HepG2 (cell line): ENCODE data around the gene TADA2A. TPM values are rescaled to one million over a fixed set of nuclear protein-coding genes. Genes with fewer than 3 reads are reported as not detected.

Experiments used
- DMTF1 ChIP-seq: sonication (generic); formaldehyde crosslinking; IDR thresholded peaks from 2 replicates; pipeline ENCODE4 v1.4.0; 2020; ENCODE audit warnings: mild to moderate bottlenecking, missing genetic modification reagents
- DPF2 ChIP-seq: sonication (generic); formaldehyde crosslinking; IDR thresholded peaks from 2 replicates; pipeline ENCODE4 v1.4.0; 2020; ENCODE audit warnings: mild to moderate bottlenecking, low read depth, missing genetic modification reagents, borderline replicate concordance
- ERF ChIP-seq: IDR thresholded peaks from 2 replicates; pipeline ENCODE4 v1.6.1; 2018; ENCODE audit warnings: missing biosample characterization, missing genetic modification reagents
- FOXK2 ChIP-seq: fragments of 450-650 bp; IDR thresholded peaks from 2 replicates; pipeline ENCODE4 v1.6.1; 2016
- HDAC2 ChIP-seq: sonication (generic); formaldehyde crosslinking; IDR thresholded peaks from 2 replicates; pipeline ENCODE4 v1.4.0; 2020; ENCODE audit warnings: missing genetic modification reagents
- JDP2 ChIP-seq: sonication (generic); formaldehyde crosslinking; IDR thresholded peaks from 2 replicates; pipeline ENCODE4 v1.8.1; 2022; ENCODE audit warnings: missing genetic modification reagents, borderline replicate concordance
- MYC ChIP-seq: sonication (generic); formaldehyde crosslinking; IDR thresholded peaks from 2 replicates; pipeline ENCODE4 v1.9.0; 2021; ENCODE audit warnings: missing genetic modification reagents, borderline replicate concordance
- NR0B2 ChIP-seq: sonication (generic); formaldehyde crosslinking; IDR thresholded peaks from 2 replicates; pipeline ENCODE4 v1.4.0; 2020; ENCODE audit warnings: mild to moderate bottlenecking, missing genetic modification reagents
- PRDM15 ChIP-seq: sonication (generic); formaldehyde crosslinking; IDR thresholded peaks from 2 replicates; pipeline ENCODE4 v1.4.0; 2020; ENCODE audit warnings: missing genetic modification reagents
- RBFOX2 ChIP-seq: fragments of 200-400 bp; formaldehyde crosslinking; IDR thresholded peaks from 2 replicates; pipeline ENCODE4 v1.6.1; 2017; ENCODE audit warnings: low read depth, mild to moderate bottlenecking, low read length
- RBM39 ChIP-seq: fragments of 200-400 bp; formaldehyde crosslinking; IDR thresholded peaks from one replicate; pipeline ENCODE4 v1.6.1; 2018; ENCODE audit warnings: antibody characterized with exemption, mild to moderate bottlenecking, low read depth, low read length; ENCODE audit not compliant: poor library complexity, severe bottlenecking
- STAT5B ChIP-seq: sonication (generic); formaldehyde crosslinking; IDR thresholded peaks from 2 replicates; pipeline ENCODE4 v1.4.0; 2020; ENCODE audit warnings: missing genetic modification reagents
- THRA ChIP-seq: sonication (generic); formaldehyde crosslinking; IDR thresholded peaks from 2 replicates; pipeline ENCODE4 v1.4.0; 2020; ENCODE audit warnings: missing genetic modification reagents, borderline replicate concordance
- ZNF547 ChIP-seq: sonication (generic); formaldehyde crosslinking; IDR thresholded peaks from 2 replicates; pipeline ENCODE4 v1.5.1; 2020; ENCODE audit warnings: mild to moderate bottlenecking, missing genetic modification reagents
- ZSCAN12 ChIP-seq: sonication (generic); formaldehyde crosslinking; IDR thresholded peaks from 2 replicates; pipeline ENCODE4 v1.9.0; 2021; ENCODE audit warnings: mild to moderate bottlenecking, missing genetic modification reagents
- polyA plus RNA-seq, 8 experiments: library from polyadenylated mRNA; depleted of rRNA in 3 of 8; stranded (reverse) in 7 of 8; unstranded in 1 of 8; fragments of >200 nt; fragmentation: Illumina TruSeq in 4 of 8; extraction: Trizol in 4 of 8; gene quantifications; 2 replicates each; pipeline versions ENCODE4 v1.2.1 to v1.2.3, GENCODE V29; 2011 to 2016; ENCODE audit warnings: low read depth in 4 of 8, missing spikeins in 1 of 8, mixed read lengths in 1 of 8; ENCODE audit not compliant: insufficient read depth in 1 of 8
- total RNA-seq, 5 experiments: library from RNA; depleted of rRNA; stranded (reverse); fragments of >200 nt; fragmentation: Illumina TruSeq; extraction: Trizol; gene quantifications; 2 replicates each; pipeline ENCODE4 v1.2.3, GENCODE V29; 2016; ENCODE audit warnings: low read depth in 1 of 5
- TF ChIP-seq, protein P1 (sequence below): sonication (generic); formaldehyde crosslinking; IDR thresholded peaks from 2 replicates; pipeline ENCODE4 v1.5.1; 2020; ENCODE audit warnings: mild to moderate bottlenecking, moderate library complexity, missing genetic modification reagents
- TF ChIP-seq, protein P2 (sequence below): conservative IDR thresholded peaks from 2 replicates; pipeline ENCODE4 v1.6.1; 2018; ENCODE audit warnings: missing genetic modification reagents

Gene TADA2A
- total and polyA plus RNA-seq, 2 of the 13 experiments (the other 11 are each of a cell fraction or from before 2014, with no cell fraction given), result 8.0 to 14.0 TPM

DNA sequence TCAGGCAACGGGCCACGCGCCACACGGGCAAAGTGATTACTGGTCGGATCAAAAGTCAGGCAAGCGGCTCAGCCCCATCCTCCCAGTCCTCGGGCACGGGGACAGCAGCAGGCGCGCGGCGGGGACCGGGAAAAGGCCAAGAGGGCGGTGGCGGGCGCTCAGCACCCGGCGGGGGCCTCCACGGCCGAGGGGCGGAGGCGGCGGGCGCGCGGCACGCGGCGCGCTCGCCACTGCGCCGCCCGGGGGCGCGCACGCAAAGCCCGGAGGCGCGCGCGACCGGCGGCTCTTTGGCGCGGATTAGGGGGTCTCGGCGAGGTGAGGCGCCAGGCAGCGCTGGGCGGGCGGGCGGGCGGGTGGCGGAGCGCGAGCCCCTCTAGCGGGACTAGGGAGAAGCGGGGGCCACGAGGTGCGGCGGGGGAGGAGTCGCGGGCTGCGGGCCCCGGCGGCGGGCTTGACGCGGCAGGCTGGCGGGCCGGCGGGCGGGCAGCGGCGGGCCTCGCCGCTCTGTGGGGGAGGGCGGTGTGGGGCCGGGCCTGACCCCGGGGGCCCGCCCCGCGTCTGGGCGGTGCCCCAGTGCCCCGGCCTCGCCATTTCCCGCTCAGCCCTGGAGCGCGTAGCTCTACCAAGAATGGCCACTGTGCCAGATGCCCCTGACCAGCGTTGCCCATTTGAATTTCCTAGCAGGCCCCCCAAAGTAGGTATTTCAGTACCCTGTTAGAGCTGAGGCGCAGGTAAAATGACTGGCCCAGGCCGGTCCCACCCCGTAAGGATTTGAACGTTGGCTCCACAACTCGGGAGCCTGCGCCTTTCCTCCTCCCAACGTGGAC is at the start of gene TADA2A, which contains the start of gene ACACA (continued):
- TF ChIP-seq, protein P1, sequence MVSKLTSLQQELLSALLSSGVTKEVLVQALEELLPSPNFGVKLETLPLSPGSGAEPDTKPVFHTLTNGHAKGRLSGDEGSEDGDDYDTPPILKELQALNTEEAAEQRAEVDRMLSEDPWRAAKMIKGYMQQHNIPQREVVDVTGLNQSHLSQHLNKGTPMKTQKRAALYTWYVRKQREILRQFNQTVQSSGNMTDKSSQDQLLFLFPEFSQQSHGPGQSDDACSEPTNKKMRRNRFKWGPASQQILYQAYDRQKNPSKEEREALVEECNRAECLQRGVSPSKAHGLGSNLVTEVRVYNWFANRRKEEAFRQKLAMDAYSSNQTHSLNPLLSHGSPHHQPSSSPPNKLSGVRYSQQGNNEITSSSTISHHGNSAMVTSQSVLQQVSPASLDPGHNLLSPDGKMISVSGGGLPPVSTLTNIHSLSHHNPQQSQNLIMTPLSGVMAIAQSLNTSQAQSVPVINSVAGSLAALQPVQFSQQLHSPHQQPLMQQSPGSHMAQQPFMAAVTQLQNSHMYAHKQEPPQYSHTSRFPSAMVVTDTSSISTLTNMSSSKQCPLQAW, result peak; percentile 73
- TF ChIP-seq JDP2 (no peak), RBM39 (no peak), ZSCAN12 (no peak), DPF2 (CRISPR knock-in tag) (no peak), FOXK2 (no peak), RBFOX2 (peak; percentile 86), NR0B2 (CRISPR knock-in tag) (peak; percentile 34), HDAC2 (CRISPR knock-in tag) (no peak; the same call in 1 of the 2 replicates), ZNF547 (CRISPR knock-in tag) (no peak; the same call in 1 of the 2 replicates), ERF (CRISPR knock-in tag) (peak; percentile 36; the same call in 1 of the 2 replicates), STAT5B (CRISPR knock-in tag) (0 out of 2 replicates have a peak, but pooled peaks have one; percentile 30), DMTF1 (no peak), PRDM15 (CRISPR knock-in tag) (no peak; the same call in 1 of the 2 replicates), MYC (CRISPR knock-in tag) (peak; percentile 75), THRA (peak; percentile 71; the same call in 1 of the 2 replicates)
- TF ChIP-seq, protein P2, sequence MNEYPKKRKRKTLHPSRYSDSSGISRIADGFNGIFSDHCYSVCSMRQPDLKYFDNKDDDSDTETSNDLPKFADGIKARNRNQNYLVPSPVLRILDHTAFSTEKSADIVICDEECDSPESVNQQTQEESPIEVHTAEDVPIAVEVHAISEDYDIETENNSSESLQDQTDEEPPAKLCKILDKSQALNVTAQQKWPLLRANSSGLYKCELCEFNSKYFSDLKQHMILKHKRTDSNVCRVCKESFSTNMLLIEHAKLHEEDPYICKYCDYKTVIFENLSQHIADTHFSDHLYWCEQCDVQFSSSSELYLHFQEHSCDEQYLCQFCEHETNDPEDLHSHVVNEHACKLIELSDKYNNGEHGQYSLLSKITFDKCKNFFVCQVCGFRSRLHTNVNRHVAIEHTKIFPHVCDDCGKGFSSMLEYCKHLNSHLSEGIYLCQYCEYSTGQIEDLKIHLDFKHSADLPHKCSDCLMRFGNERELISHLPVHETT (CRISPR knock-in tag), result 0 out of 2 replicates have a peak, but pooled peaks have one; percentile 74
